CD4-positive, alpha-beta T cell treated with Interleukin-12 subunit alpha and Interleukin-12 subunit beta, for 1 hour (primary cell): ENCODE measurements around the gene ADAM12.

Experiments
- DNase-seq: peaks from one replicate; pipeline ENCODE4 v3.0.0-alpha.2; 2020

ADAM12 gene

GRCh38 chr10:126387931-126388911 lies at the start of gene ADAM12:
Gene ADAM12 (minus strand): TSS chr10:126388477. CDS start chr10:126388145, 332 bp downstream.
- DNase-seq: no peak

- DNase-seq: no peak
These were observed 49.5 kb upstream of the ADAM12 start for GRCh38 chr10:126437635-126438406.

- no peak for DNase-seq
These were observed 46.0 kb upstream of the ADAM12 start for GRCh38 chr10:126434235-126434634.

- no peak for DNase-seq
These were observed 45.1 kb upstream of the ADAM12 start for GRCh38 chr10:126433351-126433750.

GRCh38 chr10:126432507-126432906 lies 44.2 kb upstream of the ADAM12 start:
- DNase-seq: no peak

- DNase-seq: no peak
These were observed 43.5 kb upstream of the ADAM12 start for GRCh38 chr10:126431816-126432215.

GRCh38 chr10:126430512-126430911 lies 42.2 kb upstream of the ADAM12 start:
- DNase-seq: no peak

- no peak for DNase-seq
These were observed 41.0 kb upstream of the ADAM12 start for GRCh38 chr10:126429275-126429674.

- DNase-seq: no peak
These were observed 37.3 kb upstream of the ADAM12 start for GRCh38 chr10:126425489-126426065.

GRCh38 chr10:126425032-126425431 lies 36.8 kb upstream of the ADAM12 start:
- no peak for DNase-seq

GRCh38 chr10:126423732-126424491 lies 35.6 kb upstream of the ADAM12 start:
- DNase-seq: no peak

- no peak for DNase-seq
These were observed 34.3 kb upstream of the ADAM12 start for GRCh38 chr10:126422567-126422966.

- DNase-seq: no peak
These were observed 33.5 kb upstream of the ADAM12 start for GRCh38 chr10:126421756-126422256.

- no peak for DNase-seq
These were observed 32.5 kb upstream of the ADAM12 start for GRCh38 chr10:126420567-126421300.

GRCh38 chr10:126417220-126417825 lies 29.0 kb upstream of the ADAM12 start:
- no peak for DNase-seq

GRCh38 chr10:126409821-126410220 lies 21.5 kb upstream of the ADAM12 start:
- no peak for DNase-seq

- no peak for DNase-seq
These were observed 20.8 kb upstream of the ADAM12 start for GRCh38 chr10:126408953-126409641.

GRCh38 chr10:126407831-126408230 lies 19.6 kb upstream of the ADAM12 start:
- DNase-seq: no peak

GRCh38 chr10:126405239-126405775 lies 17.0 kb upstream of the ADAM12 start:
- no peak for DNase-seq
